ENCODE measurements around the gene PLCB1.

- TF ChIP-seq EZH2 (IDR thresholded peaks at IDR 0.05; ENCODE audit: borderline replicate concordance, control insufficient read depth, low read depth, low read length): no peak
- no peak for TF ChIP-seq POLR2AphosphoS5 (IDR thresholded peaks at IDR 0.05; ENCODE audit: low read length)
- TF ChIP-seq CTCF (IDR thresholded peaks at IDR 0.05 in 2 of 3, conservative IDR thresholded peaks at IDR 0.05 in 1 of 3; ENCODE audit: control insufficient read depth in 2 of 3, extremely low read depth in 1 of 3, insufficient read depth in 1 of 3, low read depth in 3 of 3, low read length in 3 of 3): no peak
- TF ChIP-seq POLR2A (IDR thresholded peaks at IDR 0.05; ENCODE audit: low read depth, low read length): no peak
Measured at GRCh38 chr20:8530022-8530421, 398.0 kb downstream of the PLCB1 start.
